SU-DHL-6 (cell line): ENCODE measurements around the gene FOLR1.
"Not testable (repeated sequence)": the region's sequence is repeated elsewhere in the genome, so short reads cannot be mapped to it uniquely, and the experiment has no call there.

Source experiments
- EZH2phosphoT487 ChIP-seq: fragments of 200-600 bp; sonication (generic), shearing (Covaris generic); conservative IDR thresholded peaks from 2 replicates; pipeline ENCODE4 v1.6.1; 2018; ENCODE audit warnings: mild to moderate bottlenecking, antibody characterized with exemption, low read length, moderate library complexity, mixed read lengths
- TF ChIP-seq, protein P1 (sequence below): fragments of 200-600 bp; sonication (generic); IDR thresholded peaks from one replicate; pipeline ENCODE4 v1.5.1; 2017; ENCODE audit warnings: antibody characterized with exemption, mild to moderate bottlenecking, low read length, moderate library complexity; ENCODE audit not compliant: insufficient read depth, poor library complexity, severe bottlenecking

GRCh38 chr11:72169754-72170153, 22.2 kb upstream of the FOLR1 start:
- TF ChIP-seq, protein P1, sequence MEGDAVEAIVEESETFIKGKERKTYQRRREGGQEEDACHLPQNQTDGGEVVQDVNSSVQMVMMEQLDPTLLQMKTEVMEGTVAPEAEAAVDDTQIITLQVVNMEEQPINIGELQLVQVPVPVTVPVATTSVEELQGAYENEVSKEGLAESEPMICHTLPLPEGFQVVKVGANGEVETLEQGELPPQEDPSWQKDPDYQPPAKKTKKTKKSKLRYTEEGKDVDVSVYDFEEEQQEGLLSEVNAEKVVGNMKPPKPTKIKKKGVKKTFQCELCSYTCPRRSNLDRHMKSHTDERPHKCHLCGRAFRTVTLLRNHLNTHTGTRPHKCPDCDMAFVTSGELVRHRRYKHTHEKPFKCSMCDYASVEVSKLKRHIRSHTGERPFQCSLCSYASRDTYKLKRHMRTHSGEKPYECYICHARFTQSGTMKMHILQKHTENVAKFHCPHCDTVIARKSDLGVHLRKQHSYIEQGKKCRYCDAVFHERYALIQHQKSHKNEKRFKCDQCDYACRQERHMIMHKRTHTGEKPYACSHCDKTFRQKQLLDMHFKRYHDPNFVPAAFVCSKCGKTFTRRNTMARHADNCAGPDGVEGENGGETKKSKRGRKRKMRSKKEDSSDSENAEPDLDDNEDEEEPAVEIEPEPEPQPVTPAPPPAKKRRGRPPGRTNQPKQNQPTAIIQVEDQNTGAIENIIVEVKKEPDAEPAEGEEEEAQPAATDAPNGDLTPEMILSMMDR: not testable (repeated sequence)
- not testable (repeated sequence) for TF ChIP-seq EZH2phosphoT487
